LHCN-M2 (cell line): ENCODE measurements around the gene AKNA. TPM values are rescaled to one million over a fixed set of nuclear protein-coding genes. Genes with fewer than 3 reads are reported as not detected.

Experiments
- DNase-seq: peaks from one replicate; pipeline ENCODE4 v3.0.0-alpha.2; 2012; ENCODE audit warnings: low read depth
- total RNA-seq: library from RNA; depleted of rRNA; stranded (reverse); fragments of >200 nt; gene quantifications from 2 replicates; pipeline ENCODE4 v1.2.3, GENCODE V29; 2014; rRNA removed

Gene AKNA
- total RNA-seq, 1 experiment from 2014 or later, result 3.7 TPM

DNA sequence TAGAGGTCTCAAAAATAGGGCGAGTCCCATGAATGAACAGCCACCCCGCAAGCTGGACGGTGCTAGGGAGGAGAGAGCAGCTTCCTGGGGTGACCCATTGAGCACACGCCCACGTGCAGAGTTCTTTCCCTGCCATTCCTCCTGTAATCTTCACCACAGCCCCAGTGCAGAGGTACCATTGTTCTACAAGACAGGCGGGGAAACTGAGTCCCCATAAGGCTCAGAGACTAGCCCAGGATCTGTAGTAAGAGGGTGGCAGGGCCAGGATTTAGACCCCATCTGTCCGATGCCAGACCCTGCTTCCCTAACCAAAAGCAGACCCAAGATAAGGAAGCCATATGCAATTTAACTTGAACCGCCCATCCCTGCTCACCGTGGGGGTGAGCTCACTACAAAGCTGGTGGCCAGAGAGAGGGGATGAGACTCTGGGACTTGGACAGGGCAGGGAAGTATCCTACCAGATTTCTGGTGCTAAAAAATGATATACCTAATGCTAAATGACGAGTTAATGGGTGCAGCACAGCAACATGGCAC lies 101.6 kb downstream of the AKNA start:
- DNase-seq, result no peak

- DNase-seq, result peak; percentile 80
Measured at GRCh38 chr9:114285166-114285867, 102.5 kb downstream of the AKNA start.

DNA sequence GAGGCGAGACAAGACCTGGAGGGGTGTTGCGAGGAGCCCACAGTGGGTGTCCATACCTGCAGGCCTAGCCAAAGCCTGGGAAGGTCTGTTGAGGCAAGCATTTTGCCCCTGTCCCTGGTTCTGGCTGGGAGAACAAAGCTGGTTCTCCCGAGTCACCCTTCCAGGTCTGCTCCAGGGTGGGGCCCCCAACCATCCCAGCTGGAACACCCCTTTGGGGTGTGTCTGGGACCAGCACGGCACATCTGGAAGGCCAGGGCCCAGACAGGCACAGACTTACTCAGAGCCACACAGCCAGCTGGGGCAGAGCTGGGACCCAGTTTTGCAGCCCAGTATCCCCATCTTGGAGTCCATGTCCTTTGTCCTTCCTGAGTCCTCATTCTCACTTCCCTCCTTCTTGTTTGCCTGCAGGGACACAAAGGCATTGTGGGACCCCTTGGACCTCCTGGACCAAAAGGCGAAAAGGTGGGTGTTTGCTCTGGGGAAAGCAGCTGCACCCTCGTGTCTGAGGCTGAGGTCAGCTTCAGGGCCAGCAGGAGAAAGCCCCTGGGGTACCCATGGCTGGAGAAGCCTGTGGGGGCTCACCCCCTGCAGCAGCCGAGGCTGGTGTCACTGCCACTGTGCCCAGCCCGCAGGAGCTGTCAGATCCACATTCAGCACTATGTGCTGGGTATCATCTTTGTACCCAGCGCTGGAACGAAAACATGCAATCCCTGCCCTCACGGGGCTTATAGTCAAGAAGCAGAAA lies 103.3 kb downstream of the AKNA start:
- no peak for DNase-seq

Other genes starting within 250 kb of the AKNA start
- 6.7 and 11.4 TPM in 2 replicates for gene COL27A1, start 232.4 kb downstream of the AKNA start, total RNA-seq
- gene ORM1, start 64.9 kb downstream of the AKNA start, total RNA-seq, result not detected in 2 replicates
- gene ORM2, start 58.1 kb downstream of the AKNA start, total RNA-seq, result not detected in 2 replicates
- gene WHRN, start 117.5 kb upstream of the AKNA start, total RNA-seq, result 0.83 and 1.4 TPM in 2 replicates
- gene ATP6V1G1, start 199.8 kb upstream of the AKNA start, total RNA-seq, result 117 and 126 TPM in 2 replicates
- gene TMEM268, start 223.3 kb upstream of the AKNA start, total RNA-seq, result 2.1 and 3.4 TPM in 2 replicates